ENCODE data around the gene SLC6A19. TPM values are rescaled to one million over a fixed set of nuclear protein-coding genes. Genes with fewer than 3 reads are reported as not detected.

Gene SLC6A19
- total and polyA plus RNA-seq, 10 of the 15 experiments (the other 5 are each of a cell fraction or from before 2014, with no cell fraction given): 0.01 to 0.03 TPM; not detected in 8

DNA sequence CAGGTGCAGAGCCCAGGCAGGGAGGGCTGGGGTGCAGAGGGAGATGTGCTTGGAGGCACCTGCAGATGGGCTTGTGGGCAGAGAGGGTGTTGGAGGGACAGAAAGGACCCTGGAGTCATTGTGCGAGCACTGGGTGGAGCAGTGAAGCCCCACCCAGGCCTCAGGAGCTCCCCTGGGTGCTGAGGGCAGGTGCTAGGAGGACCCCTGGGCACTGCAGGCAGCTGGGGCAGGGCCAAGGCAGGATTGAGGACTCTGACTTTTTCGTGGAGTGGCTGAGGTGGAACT is 13.5 kb downstream of the SLC6A19 start:
- DNase-seq (ENCODE audit: low read depth, low spot score) (no peak), FAIRE-seq (no peak), ATAC-seq (no peak)
- no peaks in the 10 kb centered on the region; a peak in 1 of 4 replicates for H3K27me3 ChIP-seq (replicated peaks in 1 of 2; ENCODE audit: control insufficient read depth in 2 of 2, insufficient read depth in 2 of 2, low read length in 1 of 2)
- POLR2A ChIA-PET: no interaction called here
- no peak overlapping the region for H2AFZ ChIP-seq (ENCODE audit: control insufficient read depth, low read depth, low read length)
- H3K36me3 ChIP-seq (ENCODE audit: control insufficient read depth in 2 of 2, insufficient read depth in 2 of 2, low read length in 1 of 2): no peaks in the 10 kb centered on the region
- H3K4me1 ChIP-seq (ENCODE audit: control insufficient read depth, insufficient read depth, low read length): no peaks in the 10 kb centered on the region
- H3K4me2 ChIP-seq (ENCODE audit: control insufficient read depth, insufficient read depth): no peak overlapping the region
- SMC1A ChIA-PET (ENCODE audit: uncharacterized antibody, unreplicated experiment): no interaction called here
- TF ChIP-seq NR2C1 (IDR thresholded peaks at IDR 0.05): no peak
- TF ChIP-seq STAT1 (conservative IDR thresholded peaks at IDR 0.05): no peak
- no peak for TF ChIP-seq MYB (IDR thresholded peaks at IDR 0.05; ENCODE audit: borderline replicate concordance, low read depth, low read length)
- TF ChIP-seq SMAD1 (IDR thresholded peaks at IDR 0.05; ENCODE audit: low read depth, partially characterized antibody): no peak
- TF ChIP-seq MTA3 (IDR thresholded peaks at IDR 0.05; ENCODE audit: borderline replicate concordance, low read length): no peak
- no peak for TF ChIP-seq PBX3 (IDR thresholded peaks at IDR 0.05; ENCODE audit: insufficient replicate concordance, low read depth, low read length)
- TF ChIP-seq PKNOX1 (IDR thresholded peaks at IDR 0.05): no peak
- TF ChIP-seq MEF2A (IDR thresholded peaks at IDR 0.05; ENCODE audit: insufficient read depth, low read depth, low read length): no peak
- no peak for TF ChIP-seq NFYA (IDR thresholded peaks at IDR 0.05; ENCODE audit: borderline replicate concordance, low read depth, low read length)
- TF ChIP-seq BMI1 (IDR thresholded peaks at IDR 0.05; ENCODE audit: borderline replicate concordance): no peak
- TF ChIP-seq ZNF207 (IDR thresholded peaks at IDR 0.05; ENCODE audit: borderline replicate concordance): no peak
- no peak for TF ChIP-seq IKZF2 (IDR thresholded peaks at IDR 0.05)
- TF ChIP-seq EGR1 (IDR thresholded peaks at IDR 0.05; ENCODE audit: borderline replicate concordance in 1 of 2, low read depth in 2 of 2, low read length in 2 of 2): no peak
- no peak for TF ChIP-seq TCF3 (IDR thresholded peaks at IDR 0.05; ENCODE audit: borderline replicate concordance, insufficient read depth, low read depth, low read length)
- TF ChIP-seq, protein P1, sequence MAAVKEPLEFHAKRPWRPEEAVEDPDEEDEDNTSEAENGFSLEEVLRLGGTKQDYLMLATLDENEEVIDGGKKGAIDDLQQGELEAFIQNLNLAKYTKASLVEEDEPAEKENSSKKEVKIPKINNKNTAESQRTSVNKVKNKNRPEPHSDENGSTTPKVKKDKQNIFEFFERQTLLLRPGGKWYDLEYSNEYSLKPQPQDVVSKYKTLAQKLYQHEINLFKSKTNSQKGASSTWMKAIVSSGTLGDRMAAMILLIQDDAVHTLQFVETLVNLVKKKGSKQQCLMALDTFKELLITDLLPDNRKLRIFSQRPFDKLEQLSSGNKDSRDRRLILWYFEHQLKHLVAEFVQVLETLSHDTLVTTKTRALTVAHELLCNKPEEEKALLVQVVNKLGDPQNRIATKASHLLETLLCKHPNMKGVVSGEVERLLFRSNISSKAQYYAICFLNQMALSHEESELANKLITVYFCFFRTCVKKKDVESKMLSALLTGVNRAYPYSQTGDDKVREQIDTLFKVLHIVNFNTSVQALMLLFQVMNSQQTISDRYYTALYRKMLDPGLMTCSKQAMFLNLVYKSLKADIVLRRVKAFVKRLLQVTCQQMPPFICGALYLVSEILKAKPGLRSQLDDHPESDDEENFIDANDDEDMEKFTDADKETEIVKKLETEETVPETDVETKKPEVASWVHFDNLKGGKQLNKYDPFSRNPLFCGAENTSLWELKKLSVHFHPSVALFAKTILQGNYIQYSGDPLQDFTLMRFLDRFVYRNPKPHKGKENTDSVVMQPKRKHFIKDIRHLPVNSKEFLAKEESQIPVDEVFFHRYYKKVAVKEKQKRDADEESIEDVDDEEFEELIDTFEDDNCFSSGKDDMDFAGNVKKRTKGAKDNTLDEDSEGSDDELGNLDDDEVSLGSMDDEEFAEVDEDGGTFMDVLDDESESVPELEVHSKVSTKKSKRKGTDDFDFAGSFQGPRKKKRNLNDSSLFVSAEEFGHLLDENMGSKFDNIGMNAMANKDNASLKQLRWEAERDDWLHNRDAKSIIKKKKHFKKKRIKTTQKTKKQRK (IDR thresholded peaks at IDR 0.05; ENCODE audit: low read depth, low read length): no peak
- no peak for TF ChIP-seq HSF1 (IDR thresholded peaks at IDR 0.05; ENCODE audit: low read depth, low read length)
- no peak for TF ChIP-seq CREM (IDR thresholded peaks at IDR 0.05; ENCODE audit: low read depth)
- no peak for TF ChIP-seq IKZF1 (conservative IDR thresholded peaks at IDR 0.05)
- TF ChIP-seq SUPT20H (IDR thresholded peaks at IDR 0.05; ENCODE audit: borderline replicate concordance, control insufficient read depth, low read depth, low read length): no peak
- TF ChIP-seq TARDBP (IDR thresholded peaks at IDR 0.05; ENCODE audit: borderline replicate concordance): no peak
- H3K4me3 ChIP-seq: no peak overlapping the region
- H3K27ac ChIP-seq (ENCODE audit: control insufficient read depth, insufficient read depth): no peak overlapping the region
- CTCF ChIA-PET: no interaction called here
- H3K9ac ChIP-seq (ENCODE audit: control insufficient read depth, insufficient read depth, low read length): no peak overlapping the region
- in situ Hi-C loops (cut with MboI) (no loop called here), intact Hi-C loops (cut with micrococcal nuclease; ENCODE audit: unreplicated experiment) (no loop called here)
- 0% methylated on average over 2 of the region's 2 CpGs for WGBS (ENCODE audit: insufficient coverage, insufficient replicate concordance, low lambda C conversion rate, missing lambda C conversion rate)
- no peaks in the 10 kb centered on the region; the same call in 2 of the 3 replicates for H3K9me3 ChIP-seq (replicated peaks; ENCODE audit: control insufficient read depth, insufficient read depth, low read length)
- H3K79me2 ChIP-seq (ENCODE audit: control insufficient read depth, insufficient read depth, low read length): no peaks in the 10 kb centered on the region
- BruUV-seq (replicated peaks): no TSS peak
- RAD21 ChIA-PET (ENCODE audit: unreplicated experiment): no interaction called here
- no peaks in the 10 kb centered on the region for H4K20me1 ChIP-seq (ENCODE audit: control insufficient read depth, insufficient read depth)

Data from GM12878 (cell line).